Thyroid gland (tissue), 4 donors: ENCODE measurements around the gene CNDP1. TPM values are rescaled to one million over a fixed set of nuclear protein-coding genes. Genes with fewer than 3 reads are reported as not detected.

Experiments used
- DNase-seq, 2 donors: peaks; one replicate each; pipeline ENCODE4 v3.0.0-alpha.2; 2019
- H3K27ac ChIP-seq, 3 donors: fragments of 200-600 bp; sonication (generic); 1 replicate in 2 of 3; 2 replicates in 1 of 3; pipeline ENCODE4 v1.5.1; 2016 to 2019; ENCODE audit warnings: mild to moderate bottlenecking in 1 of 3, moderate library complexity in 1 of 3
- H3K27me3 ChIP-seq: fragments of 200-600 bp; sonication (generic); one replicate; pipeline ENCODE4 v1.5.1; 2019
- H3K36me3 ChIP-seq, 2 donors: fragments of 200-600 bp; sonication (generic); one replicate each; pipeline ENCODE4 v1.5.1; 2016 to 2019
- H3K4me1 ChIP-seq, 2 donors: fragments of 200-600 bp; sonication (generic); one replicate each; pipeline ENCODE4 v1.5.1; 2017 to 2019
- H3K4me3 ChIP-seq, 3 donors: fragments of 200-600 bp; sonication (generic); replicated peaks in 1 of 3; 1 replicate in 2 of 3; 2 replicates in 1 of 3; pipeline ENCODE4 v1.5.1; 2016; ENCODE audit warnings: mild to moderate bottlenecking in 1 of 3
- H3K9me3 ChIP-seq: fragments of 200-600 bp; sonication (generic); one replicate; pipeline ENCODE4 v1.5.1; 2017
- CTCF ChIP-seq, 6 experiments: fragments of 200-600 bp in 3 of 6; fragments of 450-650 bp in 3 of 6; sonication (generic) in 3 of 6; IDR thresholded peaks; one replicate each; pipeline ENCODE4 v1.5.1; 2016 to 2019; ENCODE audit warnings: antibody characterized with exemption in 6 of 6, mild to moderate bottlenecking in 2 of 6, inconsistent platforms in 1 of 6, moderate library complexity in 1 of 6
- POLR2A ChIP-seq, 2 donors: fragments of 450-650 bp; IDR thresholded peaks; one replicate each; pipeline ENCODE4 v1.6.1; 2017; ENCODE audit warnings: antibody characterized with exemption in 2 of 2, mild to moderate bottlenecking in 2 of 2, moderate library complexity in 1 of 2
- WGBS, 2 donors: methylation state at CpG; one replicate each; pipeline ENCODE4 v1.1.5; 2017; 5-methylcytosine and 5-hydroxymethylcytosine counted together
- intact Hi-C: fragments of 100-400 bp; cut with DNase I; formaldehyde crosslinking; loops from one replicate; pipeline ENCODE4 v1.15.1; 2023
- total RNA-seq, 4 donors: library from RNA; depleted of rRNA; stranded (reverse); fragments of >200 nt; gene quantifications; one replicate each; pipeline ENCODE4 v1.2.3, GENCODE V29; 2016

The CNDP1 gene
- total RNA-seq, 4 donors from 2014 or later: 0.25 to 1.0 TPM; not detected in 2

GRCh38 chr18:74516271-74517235, 17.7 kb upstream of the CNDP1 start:
- H3K27ac ChIP-seq: no peak overlapping the region
- intact Hi-C loops: no loop called here
- DNase-seq: no peak
- no peak for TF ChIP-seq CTCF (IDR thresholded peaks at IDR 0.05)
- H3K4me1 ChIP-seq: peaks cover 0 to 7% of the 10 kb centered on the region in 2 donors
- WGBS, 2 donors: 94 to 95% methylated on average over 22 to 33 of the region's 35 CpGs
- peaks cover 79 to 85% of the 10 kb centered on the region in 2 donors for H3K36me3 ChIP-seq
- no peaks in the 10 kb centered on the region for H3K27me3 ChIP-seq
- no peaks in the 10 kb centered on the region for H3K9me3 ChIP-seq
- no peak overlapping the region for H3K4me3 ChIP-seq

GRCh38 chr18:74517236-74517630, 17.1 kb upstream of the CNDP1 start:
- no peak for TF ChIP-seq CTCF (IDR thresholded peaks at IDR 0.05)
- no peak for TF ChIP-seq POLR2A (IDR thresholded peaks at IDR 0.05)
- no peak for DNase-seq
- H3K27me3 ChIP-seq: no peaks in the 10 kb centered on the region
- intact Hi-C loops: no loop called here
- WGBS, 2 donors: 89 to 96% methylated on average over 15 of the region's 15 CpGs
- no peaks in the 10 kb centered on the region for H3K9me3 ChIP-seq
- no peak overlapping the region for H3K4me3 ChIP-seq
- peaks cover 72 to 79% of the 10 kb centered on the region in 2 donors for H3K36me3 ChIP-seq
- H3K27ac ChIP-seq: no peak overlapping the region
- peaks cover 0 to 7% of the 10 kb centered on the region in 2 donors for H3K4me1 ChIP-seq

GRCh38 chr18:74518456-74519295, 15.6 kb upstream of the CNDP1 start:
- no peaks in the 10 kb centered on the region for H3K9me3 ChIP-seq
- no peaks in the 10 kb centered on the region for H3K27me3 ChIP-seq
- H3K36me3 ChIP-seq: peaks cover 60 to 64% of the 10 kb centered on the region in 2 donors
- peaks cover 12 to 17% of the 10 kb centered on the region in 2 donors for H3K4me1 ChIP-seq
- 82 to 85% methylated on average over 32 of the region's 32 CpGs for WGBS, 2 donors
- TF ChIP-seq POLR2A (IDR thresholded peaks at IDR 0.05) (no peak), CTCF (IDR thresholded peaks at IDR 0.05) (no peak)
- intact Hi-C loops: no loop called here
- H3K4me3 ChIP-seq: no peak overlapping the region
- no peak for DNase-seq
- no peak overlapping the region for H3K27ac ChIP-seq

- DNase-seq: no peak
- Histone ChIP-seq H3K4me1 (peaks cover 16 to 21% of the 10 kb centered on the region in 2 donors), H3K4me3 (no peak overlapping the region), H3K27ac (no peak overlapping the region), H3K36me3 (peaks cover 58 to 62% of the 10 kb centered on the region in 2 donors), H3K9me3 (no peaks in the 10 kb centered on the region), H3K27me3 (no peaks in the 10 kb centered on the region)
- intact Hi-C loops: no loop called here
- 90 to 94% methylated on average over 18 of the region's 18 CpGs for WGBS, 2 donors
- TF ChIP-seq POLR2A (IDR thresholded peaks at IDR 0.05) (no peak), CTCF (IDR thresholded peaks at IDR 0.05) (no peak)
Observed at GRCh38 chr18:74519320-74520095, 14.8 kb upstream of the CNDP1 start.
